MM.1S (cell line): Measurements from ENCODE around the gene RAD1.

Source experiments
- DNase-seq: peaks from one replicate; pipeline ENCODE4 v3.0.0-alpha.2; 2015
- H2AFZ ChIP-seq: fragments of 300-600 bp; sonication (generic); 2 replicates; pipeline ENCODE4 v1.6.0; 2016; ENCODE audit warnings: antibody characterized with exemption, low read length
- H3F3A ChIP-seq: fragments of 300-600 bp; sonication (generic); 2 replicates; pipeline ENCODE4 v1.6.1; 2016; ENCODE audit warnings: mild to moderate bottlenecking, antibody characterized with exemption, low read length, moderate library complexity, mixed read lengths; ENCODE audit not compliant: insufficient read depth
- H3K27ac ChIP-seq: fragments of 300-600 bp; sonication (generic); 2 replicates; pipeline ENCODE4 v1.5.1; 2016; ENCODE audit warnings: mild to moderate bottlenecking, low read length
- H3K27me3 ChIP-seq: fragments of 300-600 bp; sonication (generic); replicated peaks from 2 replicates; pipeline ENCODE4 v1.6.0; 2016; ENCODE audit warnings: low read length; ENCODE audit not compliant: insufficient read depth
- H3K36me3 ChIP-seq: fragments of 300-600 bp; sonication (generic); replicated peaks from 2 replicates; pipeline ENCODE4 v1.6.1; 2016; ENCODE audit warnings: mild to moderate bottlenecking, low read length, mixed read lengths; ENCODE audit not compliant: insufficient read depth
- H3K4me1 ChIP-seq: fragments of 300-600 bp; sonication (generic); 2 replicates; pipeline ENCODE4 v1.6.1; 2016; ENCODE audit warnings: low read length, mixed read lengths
- H3K4me2 ChIP-seq: fragments of 300-600 bp; sonication (generic); 2 replicates; pipeline ENCODE4 v1.6.0; 2016; ENCODE audit warnings: low read depth, low read length
- H3K4me3 ChIP-seq: fragments of 300-600 bp; sonication (generic); 2 replicates; pipeline ENCODE4 v1.5.1; 2016; ENCODE audit warnings: low read length, mixed read lengths
- H3K79me2 ChIP-seq: fragments of 300-600 bp; sonication (generic); 2 replicates; pipeline ENCODE4 v1.6.1; 2016; ENCODE audit warnings: mixed run types, low read length, mixed read lengths
- H3K9ac ChIP-seq: fragments of 300-600 bp; sonication (generic); 2 replicates; pipeline ENCODE4 v1.6.1; 2016; ENCODE audit warnings: low read length, mixed read lengths
- H3K9me2 ChIP-seq: fragments of 300-600 bp; sonication (generic); replicated peaks from 2 replicates; pipeline ENCODE4 v1.6.1; 2016; ENCODE audit warnings: mild to moderate bottlenecking, low read length, mixed read lengths; ENCODE audit not compliant: insufficient read depth
- H3K9me3 ChIP-seq: fragments of 300-600 bp; sonication (generic); replicated peaks from 2 replicates; pipeline ENCODE4 v1.6.1; 2016; ENCODE audit warnings: mild to moderate bottlenecking, low read length, mixed read lengths; ENCODE audit not compliant: insufficient read depth
- H4K20me1 ChIP-seq: fragments of 300-600 bp; sonication (generic); 2 replicates; pipeline ENCODE4 v1.6.1; 2016; ENCODE audit warnings: mild to moderate bottlenecking, low read length, moderate library complexity, mixed read lengths; ENCODE audit not compliant: insufficient read depth
- CTCF ChIP-seq: fragments of 300-600 bp; sonication (generic); IDR thresholded peaks from 2 replicates; pipeline ENCODE4 v1.5.1; 2016; ENCODE audit warnings: antibody characterized with exemption, low read length, mixed read lengths
- EZH2 ChIP-seq: fragments of 300-600 bp; sonication (generic); optimal IDR thresholded peaks from 2 replicates; pipeline ENCODE3; 2017; ENCODE audit warnings: low read depth, mild to moderate bottlenecking, antibody characterized with exemption, low read length, mixed read lengths
- EZH2phosphoT487 ChIP-seq: fragments of 300-600 bp; sonication (generic); IDR thresholded peaks from 2 replicates; pipeline ENCODE4 v1.6.1; 2018; ENCODE audit warnings: antibody characterized with exemption, low read length

RAD1 gene

GRCh38 chr5:34941936-34942335 lies 26.6 kb upstream of the RAD1 start:
- H3K27me3 ChIP-seq: no peaks in the 10 kb centered on the region
- TF ChIP-seq EZH2phosphoT487 (no peak), CTCF (no peak), EZH2 (no peak)
- H3K9ac ChIP-seq: no peak overlapping the region
- no peak overlapping the region for H3K4me3 ChIP-seq
- no peak overlapping the region for H3K27ac ChIP-seq
- no peaks in the 10 kb centered on the region for H3F3A ChIP-seq
- H3K4me2 ChIP-seq: no peak overlapping the region
- no peaks in the 10 kb centered on the region for H3K9me3 ChIP-seq
- H3K79me2 ChIP-seq: no peaks in the 10 kb centered on the region
- H3K4me1 ChIP-seq: no peaks in the 10 kb centered on the region
- H4K20me1 ChIP-seq: no peaks in the 10 kb centered on the region
- no peaks in the 10 kb centered on the region for H3K9me2 ChIP-seq
- no peak for DNase-seq
- peaks cover 7% of the 10 kb centered on the region; the same call in 1 of the 2 replicates for H3K36me3 ChIP-seq
- H2AFZ ChIP-seq: no peak overlapping the region

- H3K9me3 ChIP-seq: no peaks in the 10 kb centered on the region
- no peak overlapping the region for H3K9ac ChIP-seq
- H3K79me2 ChIP-seq: peaks cover 58% of the 10 kb centered on the region
- no peak overlapping the region for H2AFZ ChIP-seq
- H3F3A ChIP-seq: peaks cover 10% of the 10 kb centered on the region
- H4K20me1 ChIP-seq: no peaks in the 10 kb centered on the region
- H3K9me2 ChIP-seq: no peaks in the 10 kb centered on the region
- H3K36me3 ChIP-seq: 0 out of 2 replicates have a peak, but pooled peaks cover 15% of the 10 kb centered on the region
- H3K4me3 ChIP-seq: no peak overlapping the region
- H3K4me1 ChIP-seq: peaks cover 11% of the 10 kb centered on the region
- H3K4me2 ChIP-seq: no peak overlapping the region
- H3K27me3 ChIP-seq: no peaks in the 10 kb centered on the region
- H3K27ac ChIP-seq: no peak overlapping the region
- no peak for TF ChIP-seq EZH2
- TF ChIP-seq EZH2phosphoT487: no peak
- no peak for DNase-seq
Measured at GRCh38 chr5:34932947-34933346, 17.6 kb upstream of the RAD1 start.

GRCh38 chr5:34930870-34931269 lies 15.6 kb upstream of the RAD1 start:
- TF ChIP-seq EZH2phosphoT487 (no peak), EZH2 (no peak), CTCF (no peak)
- Histone ChIP-seq H3K4me3 (peak overlapping the region; percentile 85), H3F3A (peaks cover 23% of the 10 kb centered on the region), H3K27ac (no peak overlapping the region), H2AFZ (no peak overlapping the region), H3K4me2 (peak overlapping the region; percentile 72), H3K27me3 (no peaks in the 10 kb centered on the region), H3K4me1 (peaks cover 11% of the 10 kb centered on the region), H3K36me3 (peaks cover 7% of the 10 kb centered on the region; the same call in 1 of the 2 replicates), H4K20me1 (no peaks in the 10 kb centered on the region), H3K9me2 (no peaks in the 10 kb centered on the region), H3K9me3 (no peaks in the 10 kb centered on the region), H3K79me2 (peaks cover 58% of the 10 kb centered on the region), H3K9ac (peak overlapping the region; percentile 86; the same call in 1 of the 2 replicates)
- DNase-seq: no peak

- Histone ChIP-seq H3F3A (peaks cover 26% of the 10 kb centered on the region), H3K4me1 (peaks cover 11% of the 10 kb centered on the region), H3K9me2 (no peaks in the 10 kb centered on the region), H2AFZ (peak overlapping the region; percentile 85), H3K9me3 (no peaks in the 10 kb centered on the region), H3K9ac (peak overlapping the region; percentile 86), H4K20me1 (no peaks in the 10 kb centered on the region), H3K4me2 (peak overlapping the region; percentile 72), H3K79me2 (peaks cover 54% of the 10 kb centered on the region), H3K27ac (peak overlapping the region; percentile 72; the same call in 1 of the 2 replicates), H3K27me3 (no peaks in the 10 kb centered on the region), H3K36me3 (peaks cover 8% of the 10 kb centered on the region; the same call in 1 of the 2 replicates), H3K4me3 (peak overlapping the region; percentile 85)
- no peak for TF ChIP-seq EZH2phosphoT487
- no peak for DNase-seq
Measured at GRCh38 chr5:34930462-34930844, 15.1 kb upstream of the RAD1 start.
